ENCODE results near the gene EIF4G1.
A peak's percentile ranks its signal among the peaks of the same experiment; 100 is the strongest.

EIF4G1 gene

DNA sequence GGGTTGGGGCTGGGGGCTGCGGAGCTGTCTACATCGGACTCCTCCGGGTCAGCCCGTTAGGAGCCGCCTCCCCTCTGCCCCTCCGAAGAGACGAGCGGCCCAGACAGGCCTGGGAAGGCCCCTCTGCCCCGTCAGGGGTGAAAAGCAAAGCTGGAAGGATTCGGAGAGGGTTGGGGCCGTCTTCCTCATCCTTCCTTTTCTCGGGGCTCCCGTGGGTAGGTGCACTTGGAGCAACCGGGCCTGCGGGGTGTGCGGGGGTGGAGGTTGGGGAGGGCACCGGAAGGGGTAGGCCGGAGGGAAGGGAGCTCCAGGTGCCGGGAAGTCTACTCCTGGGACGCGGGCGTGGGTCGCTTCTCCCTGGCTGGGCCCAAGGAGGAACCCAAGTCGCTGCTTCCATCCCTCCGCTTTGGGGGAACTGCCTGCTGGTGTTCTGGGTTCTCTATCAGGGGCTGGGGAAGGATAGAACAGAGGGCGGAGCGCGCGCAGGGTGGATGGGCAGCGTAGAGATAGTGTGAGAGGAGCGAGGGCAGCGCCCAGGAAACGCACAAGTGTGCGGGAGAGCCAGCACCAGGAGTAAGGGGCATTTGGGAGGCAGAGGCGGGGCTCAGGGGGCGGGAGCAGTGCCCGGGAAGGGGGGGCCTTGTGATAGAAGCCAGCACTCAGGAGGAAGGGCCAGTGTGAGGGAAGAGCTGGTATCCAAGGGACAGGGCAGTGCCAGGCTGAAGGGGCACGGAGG, 47.7 kb downstream of the EIF4G1 start:
- peak in 48 of 51 donors; percentile 17 to 93 (median 78) for DNase-seq

DNA sequence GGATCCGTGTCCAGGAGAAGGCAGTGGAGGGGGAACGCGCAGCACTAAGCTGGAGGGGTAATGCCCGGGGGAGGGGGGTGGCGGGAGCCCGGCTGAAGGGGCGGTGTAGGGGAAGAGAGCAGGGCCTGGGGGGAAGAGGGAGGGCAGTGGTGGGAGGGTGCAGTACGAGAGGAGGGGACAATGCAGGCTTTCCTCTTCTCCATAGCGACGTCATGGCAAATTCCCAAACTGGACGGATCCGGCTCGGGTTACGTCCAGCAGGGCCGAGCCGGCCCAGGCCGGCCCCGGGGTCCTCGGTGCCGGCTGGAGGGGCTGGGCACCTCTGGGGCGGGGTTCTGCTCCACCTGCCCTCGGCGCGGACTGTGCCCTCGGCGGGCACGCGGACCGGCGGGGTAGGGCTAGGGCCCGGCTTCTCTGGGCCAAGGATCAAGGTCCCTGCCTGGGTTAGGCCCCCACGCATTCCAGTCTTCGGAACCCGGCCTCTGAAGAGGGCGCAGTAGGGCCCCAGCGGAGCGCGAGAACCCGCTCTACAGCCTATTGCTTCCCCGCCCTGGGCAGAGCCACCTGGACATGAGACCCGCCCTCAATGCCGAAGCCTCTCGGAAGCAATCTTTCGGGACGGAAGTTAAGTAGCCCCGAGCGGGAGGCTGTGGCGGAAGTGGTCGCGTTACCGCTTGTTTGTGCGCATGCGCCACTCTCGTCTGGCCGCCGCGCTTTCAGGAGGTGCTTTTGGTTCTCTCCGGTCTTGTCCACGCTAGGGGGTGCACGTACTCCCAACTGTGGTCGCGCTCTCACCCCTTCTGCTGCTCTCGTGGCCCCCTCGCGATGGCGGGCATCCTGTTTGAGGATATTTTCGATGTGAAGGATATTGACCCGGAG, 48.5 kb downstream of the EIF4G1 start:
- DNase-seq: peak; percentile 66 to 97 (median 89)

DNA sequence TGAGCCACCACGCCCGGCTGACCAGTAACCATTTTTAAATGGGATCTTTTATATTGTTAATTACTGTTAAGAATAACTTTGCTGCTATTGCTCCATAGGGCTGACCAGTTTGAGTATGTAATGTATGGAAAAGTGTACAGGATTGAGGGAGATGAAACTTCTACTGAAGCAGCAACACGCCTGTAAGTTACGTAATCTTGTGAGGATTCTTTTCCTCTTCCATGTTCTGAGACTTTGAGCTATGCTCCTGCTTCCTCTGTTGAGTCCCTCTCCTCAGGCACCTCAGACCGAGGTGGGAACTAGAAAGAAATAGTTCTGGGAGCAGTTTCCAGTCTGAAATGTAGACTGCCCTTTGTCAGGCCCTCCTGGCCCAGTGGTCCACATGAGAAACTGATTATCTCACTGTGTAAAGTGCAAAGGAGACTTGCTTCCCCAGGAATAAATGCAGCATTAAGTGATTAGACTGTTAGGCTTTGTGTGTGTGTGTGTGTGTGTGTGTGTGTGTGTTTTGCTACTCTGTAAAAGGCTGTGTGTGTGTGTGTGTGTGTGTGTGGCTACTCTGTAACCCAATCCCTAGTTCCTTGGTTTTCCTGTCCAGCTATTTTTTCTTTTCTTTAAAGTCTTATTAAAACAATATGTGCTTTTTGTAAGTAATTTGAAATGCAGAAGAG, 52.3 kb downstream of the EIF4G1 start:
- no peak for DNase-seq

DNA sequence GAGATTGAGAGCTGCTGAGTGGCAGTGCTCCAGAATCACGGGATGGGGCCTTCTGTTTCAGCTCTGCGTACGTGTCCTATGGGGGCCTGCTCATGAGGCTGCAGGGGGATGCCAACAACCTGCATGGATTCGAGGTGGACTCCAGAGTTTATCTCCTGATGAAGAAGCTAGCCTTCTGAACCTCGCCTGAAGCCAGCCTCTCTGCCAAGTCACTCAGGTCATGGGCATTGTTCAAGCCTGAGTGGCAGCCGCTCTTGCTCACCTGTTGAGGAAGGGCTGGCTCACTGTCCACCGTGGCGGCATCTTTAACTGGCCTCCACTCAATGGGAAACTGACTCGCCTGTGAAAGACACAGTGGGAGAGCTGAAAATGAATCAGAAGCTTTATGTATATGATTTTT, 53.7 kb downstream of the EIF4G1 start:
- peak in 1 of 51 donors; percentile 32 for DNase-seq

DNA sequence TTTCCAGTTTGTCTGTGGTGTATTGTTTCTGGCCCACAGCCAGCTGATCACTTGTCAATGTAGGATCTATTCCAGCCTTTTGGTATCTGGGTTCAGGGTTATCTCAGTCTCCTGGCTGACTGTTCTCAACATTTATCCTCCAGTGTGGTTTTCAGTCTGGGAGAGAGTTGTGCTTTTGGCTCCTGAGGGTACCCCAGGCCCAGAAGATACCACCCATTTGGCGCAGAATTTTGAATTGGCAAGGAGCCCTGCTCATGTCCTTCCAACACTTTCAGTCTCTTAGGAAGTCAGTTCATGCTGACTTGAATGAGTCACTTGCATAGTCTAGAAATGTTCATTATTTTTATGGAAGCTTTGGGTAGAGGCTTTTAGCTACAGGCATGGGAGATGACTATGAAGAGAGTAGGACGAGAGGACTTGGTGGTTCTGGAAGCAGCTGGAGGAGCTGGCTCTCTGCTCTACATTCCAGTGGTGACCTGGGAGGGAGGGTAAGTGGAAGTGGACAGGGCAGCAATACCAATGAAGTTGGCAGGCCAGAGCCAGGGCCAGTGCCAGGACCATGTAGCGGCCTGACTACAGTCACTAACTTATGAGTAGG, 54.3 kb downstream of the EIF4G1 start:
- peak in 30 of 51 donors; percentile 10 to 71 (median 46) for DNase-seq

DNA sequence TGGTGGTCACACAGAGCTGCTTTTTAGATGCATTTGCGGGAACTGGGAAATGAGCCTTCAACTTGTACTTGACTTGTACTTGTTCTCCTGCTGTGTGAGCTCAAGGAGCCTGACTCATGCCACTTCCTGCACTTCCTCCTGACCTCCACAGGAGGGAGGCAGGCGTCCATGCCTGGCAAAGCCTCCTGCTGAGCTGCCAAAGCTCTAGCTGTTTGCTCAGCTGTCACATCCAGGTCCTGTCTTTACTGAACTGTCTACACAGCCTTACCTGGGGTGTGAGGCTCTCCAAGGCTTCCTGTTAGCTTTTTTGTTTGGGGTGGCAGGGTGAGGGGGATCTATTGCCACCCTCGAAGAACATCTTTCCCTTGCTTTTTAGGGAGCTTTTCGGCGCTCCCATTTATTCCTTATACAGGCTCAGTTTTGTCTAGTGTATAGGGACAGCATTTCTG, 57.2 kb downstream of the EIF4G1 start:
- peak in 47 of 51 donors; percentile 7 to 83 (median 61) for DNase-seq

DNA sequence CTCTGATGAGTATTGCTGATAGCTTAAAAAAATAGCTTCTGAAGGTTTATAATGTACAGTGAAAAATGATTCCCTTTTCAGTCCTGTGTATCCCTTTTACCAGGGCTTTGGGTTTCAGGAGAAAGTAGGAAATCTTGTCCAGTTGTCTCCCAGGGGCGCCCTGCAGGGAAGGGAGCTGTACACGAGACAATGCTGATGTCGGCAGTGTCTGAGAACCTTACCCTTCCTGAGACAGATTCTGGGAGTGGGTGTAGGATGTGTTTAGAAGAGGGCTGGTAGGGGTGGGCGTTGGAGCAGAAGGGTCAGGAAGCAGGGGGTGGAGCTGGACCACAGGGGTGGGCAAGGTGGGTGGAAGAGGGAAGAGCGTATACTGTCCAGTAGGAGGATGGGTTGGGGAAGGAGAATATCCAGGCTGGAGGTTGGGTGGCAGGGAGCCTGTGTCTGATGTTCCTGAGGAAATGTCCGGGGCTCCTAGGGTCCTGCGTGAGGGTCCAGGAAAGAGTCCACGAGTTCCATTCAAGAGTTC, 58.0 kb downstream of the EIF4G1 start:
- no peak for DNase-seq

DNA sequence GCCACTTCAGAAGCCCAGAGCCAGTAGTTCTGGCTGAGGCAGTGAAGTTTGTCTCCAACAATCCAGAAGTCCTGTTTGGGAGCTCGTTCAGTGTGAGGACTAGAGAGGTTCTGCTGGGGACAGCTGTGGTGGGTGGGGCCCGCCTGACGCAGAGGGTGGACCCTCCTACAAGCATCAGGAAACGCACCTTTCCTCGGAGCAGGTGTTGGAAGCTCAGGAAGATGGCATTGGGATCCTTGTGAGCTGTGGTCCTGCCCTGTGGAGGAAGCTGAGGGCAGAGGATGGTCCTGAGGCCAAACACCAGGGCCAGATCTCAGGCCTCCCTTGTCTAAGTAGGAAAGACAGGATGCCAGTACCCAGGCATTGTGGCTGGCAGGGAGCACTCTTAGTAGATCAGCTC, 58.5 kb downstream of the EIF4G1 start:
- DNase-seq: no peak

DNA sequence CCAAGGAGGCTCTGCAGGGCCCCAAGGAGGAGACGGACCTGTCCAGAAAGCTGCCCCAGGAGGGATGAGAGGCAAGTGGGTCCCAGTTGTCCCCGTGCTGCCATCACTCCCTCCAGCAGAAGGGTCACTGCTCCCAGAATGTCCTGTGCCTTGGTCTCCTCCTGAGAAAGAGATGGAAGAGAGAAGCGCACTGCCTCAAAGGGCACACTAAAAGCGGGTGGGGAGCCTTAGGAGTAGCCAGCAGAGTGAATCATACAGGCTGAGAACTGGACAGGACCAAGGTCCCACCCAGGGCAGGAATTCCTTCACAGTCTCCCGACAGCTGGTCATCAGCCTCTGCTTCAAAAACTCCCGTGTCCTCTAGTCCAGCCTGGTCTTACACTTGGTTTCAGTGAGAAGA, 59.0 kb downstream of the EIF4G1 start:
- DNase-seq: no peak

DNA sequence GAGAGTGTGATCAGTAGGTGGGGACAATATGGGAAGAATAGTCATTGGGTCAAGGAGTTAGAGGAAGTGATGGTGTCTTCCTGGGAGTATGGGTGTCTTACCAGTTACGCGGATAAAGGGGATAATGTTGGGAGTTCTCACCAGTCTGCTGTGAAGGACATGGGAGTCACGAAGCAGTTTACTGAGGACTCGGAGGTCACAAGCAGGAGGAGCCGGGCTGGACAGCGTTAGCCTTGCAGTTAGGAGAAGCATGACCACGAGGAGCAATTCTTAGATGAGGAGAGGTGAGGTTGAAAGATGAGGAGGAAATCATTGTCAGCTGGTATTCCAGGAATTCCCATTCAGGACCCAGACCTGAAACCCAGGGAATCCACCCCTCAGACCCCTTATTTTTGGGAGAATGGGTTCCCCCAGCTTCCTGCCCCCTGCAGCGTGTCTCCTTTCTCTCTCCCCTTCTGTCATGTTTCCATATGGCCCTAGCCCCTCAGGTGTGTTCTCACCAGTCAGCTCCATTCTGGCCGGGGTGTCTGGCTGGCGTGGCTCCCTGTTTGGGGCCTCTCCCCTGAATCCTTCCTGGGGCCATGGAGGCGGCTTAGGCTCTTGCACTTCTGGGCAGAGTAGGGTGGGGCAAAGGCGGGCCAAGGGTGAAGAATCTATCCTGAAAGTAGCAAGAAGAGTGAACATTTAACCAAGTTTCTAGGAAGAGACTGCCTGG, 61.5 kb downstream of the EIF4G1 start:
- DNase-seq: no peak

DNA sequence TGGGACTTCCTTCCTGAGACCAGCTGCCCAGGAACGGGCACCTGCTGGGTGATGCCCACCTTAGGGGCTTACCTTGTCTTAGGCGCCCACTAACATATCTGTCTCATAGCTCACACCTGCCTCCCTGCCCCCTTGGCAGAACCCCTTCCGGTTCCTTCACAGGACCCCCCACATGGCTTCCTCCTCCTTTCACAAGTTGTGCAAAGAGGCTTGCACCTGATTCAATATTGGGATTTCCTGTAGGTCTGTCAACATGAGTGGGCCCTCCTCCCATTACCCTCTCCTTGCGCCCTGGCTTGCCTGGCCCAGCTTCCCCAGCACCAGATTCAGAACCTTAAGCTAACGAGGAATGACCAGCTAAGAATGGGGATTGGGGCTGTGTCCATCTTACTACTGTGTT, 63.0 kb downstream of the EIF4G1 start:
- DNase-seq: no peak

DNA sequence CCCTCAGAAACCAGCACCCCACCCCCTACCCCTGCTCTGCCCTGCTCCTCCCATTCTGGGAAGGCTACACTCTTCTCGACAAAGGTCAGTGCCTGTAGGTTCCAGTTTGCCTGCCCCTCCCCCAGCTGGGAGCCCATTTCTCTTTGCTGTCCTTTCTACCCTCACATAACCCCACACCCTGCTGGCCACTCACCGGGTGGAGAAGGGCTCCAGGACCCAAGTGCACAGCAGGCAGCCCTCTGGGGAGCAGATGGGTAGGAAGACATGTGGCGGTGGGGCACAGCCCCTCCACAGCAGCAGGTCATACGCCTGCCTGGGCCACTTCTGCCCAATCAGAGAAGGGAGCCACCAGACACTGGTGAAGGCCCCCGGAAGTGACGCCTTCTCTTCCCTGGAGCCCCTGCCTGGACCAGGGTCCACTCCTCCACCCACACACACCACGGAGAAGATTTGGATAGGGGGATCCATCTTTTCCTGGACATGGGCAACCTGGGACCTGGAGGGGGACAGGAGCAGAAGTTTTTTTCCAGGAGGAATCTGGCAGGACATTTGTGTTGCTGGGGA, 63.6 kb downstream of the EIF4G1 start, which contains the start of gene THPO:
Gene THPO, minus strand, starts transcription at position 326 of the 564 bp plus-strand sequence. CDS start 1,948 bp downstream, outside the sequence.
- peak in 1 of 51 donors; percentile 16 for DNase-seq

DNA sequence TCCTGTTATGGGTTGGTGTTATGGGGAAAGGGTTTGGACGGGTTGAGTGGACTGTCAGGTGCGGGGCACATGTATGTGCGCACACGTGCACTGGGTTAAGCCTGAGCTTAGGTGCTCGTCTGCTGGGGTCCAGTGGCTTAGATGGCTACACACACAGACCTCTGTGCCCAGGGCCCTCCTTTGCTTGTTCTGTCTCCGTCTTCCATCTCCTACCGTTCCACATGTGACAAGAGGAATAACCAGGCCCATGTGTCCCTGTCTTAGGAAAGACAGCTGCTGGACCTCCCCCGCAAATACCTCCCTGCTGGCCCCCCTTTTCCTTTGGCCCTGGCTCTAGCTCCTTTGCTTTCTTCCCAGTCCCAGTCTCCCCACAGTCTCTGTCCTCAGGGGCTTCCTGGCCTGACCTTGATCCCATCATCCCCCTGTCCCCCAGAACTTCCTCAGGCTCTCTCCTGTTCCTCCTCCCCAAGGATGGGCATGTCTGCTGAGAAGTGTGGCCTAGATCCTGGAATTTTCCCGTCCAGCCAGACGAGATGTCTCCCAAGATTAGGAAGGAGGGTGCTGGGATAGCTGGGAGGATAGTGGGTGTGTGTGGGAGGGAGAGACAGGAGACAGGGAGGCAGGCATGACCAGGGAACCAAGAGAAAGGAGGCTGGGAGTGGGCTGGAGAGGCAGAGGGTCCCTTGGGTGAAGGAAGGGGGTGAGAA, 64.4 kb downstream of the EIF4G1 start:
- no peak for DNase-seq

DNA sequence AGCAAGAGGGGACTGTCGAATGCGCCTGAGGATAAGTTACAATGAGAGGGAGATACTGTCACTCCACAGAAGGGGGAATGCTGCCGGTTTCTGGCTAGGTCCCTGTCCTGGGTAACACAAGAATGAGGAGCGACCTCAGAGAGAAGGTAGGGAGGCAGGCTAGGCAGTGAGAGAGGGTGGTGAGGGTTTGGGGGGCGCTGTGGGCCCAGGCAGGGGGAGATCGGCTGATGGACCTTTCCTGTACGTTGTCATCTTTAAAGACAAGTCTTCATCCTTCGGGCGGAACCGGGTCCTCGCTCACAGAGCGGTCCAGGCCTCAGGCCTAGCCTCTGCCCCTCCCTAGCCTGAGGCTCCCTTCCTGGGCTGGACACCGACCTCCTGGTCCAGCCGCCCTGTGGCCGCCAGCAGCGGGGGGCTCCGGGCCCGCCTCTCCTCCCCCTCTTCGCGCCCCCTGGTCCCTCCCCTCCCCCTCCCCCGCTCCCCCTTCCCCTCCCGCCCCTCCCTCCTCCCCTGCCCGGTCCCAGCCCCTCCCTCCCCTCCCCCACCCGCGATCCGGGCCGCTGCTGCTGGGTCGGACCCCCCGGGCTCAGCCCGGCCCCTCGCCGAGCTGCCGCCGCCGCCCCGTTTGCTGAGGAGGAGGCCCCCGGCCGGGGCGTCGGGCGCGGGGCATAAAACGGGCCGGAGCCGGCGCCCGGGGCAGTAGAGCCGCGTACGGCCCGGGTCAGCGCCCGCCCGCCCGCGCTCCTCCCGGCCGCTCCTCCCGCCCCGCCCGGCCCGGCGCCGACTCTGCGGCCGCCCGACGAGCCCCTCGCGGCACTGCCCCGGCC, 65.2 kb downstream of the EIF4G1 start, which contains the start of gene CHRD:
Gene CHRD, plus strand, starts transcription at position 697 of the 827 bp plus-strand sequence. CDS start 265 bp downstream, outside the sequence.
- no peak for DNase-seq

DNA sequence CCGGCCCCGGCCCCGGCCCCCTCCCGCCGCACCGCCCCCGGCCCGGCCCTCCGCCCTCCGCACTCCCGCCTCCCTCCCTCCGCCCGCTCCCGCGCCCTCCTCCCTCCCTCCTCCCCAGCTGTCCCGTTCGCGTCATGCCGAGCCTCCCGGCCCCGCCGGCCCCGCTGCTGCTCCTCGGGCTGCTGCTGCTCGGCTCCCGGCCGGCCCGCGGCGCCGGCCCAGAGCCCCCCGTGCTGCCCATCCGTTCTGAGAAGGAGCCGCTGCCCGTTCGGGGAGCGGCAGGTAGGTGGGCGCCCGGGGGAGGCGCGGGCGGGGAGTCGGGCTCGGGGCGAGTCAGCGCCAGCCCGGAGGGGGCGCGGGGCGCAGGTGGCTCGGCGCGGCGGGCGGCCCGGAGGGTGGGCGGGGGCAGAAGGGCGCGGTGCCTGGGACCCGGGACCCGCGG, 65.8 kb downstream of the EIF4G1 start:
- DNase-seq: peak in 30 of 51 donors; percentile 2 to 74 (median 26)

DNA sequence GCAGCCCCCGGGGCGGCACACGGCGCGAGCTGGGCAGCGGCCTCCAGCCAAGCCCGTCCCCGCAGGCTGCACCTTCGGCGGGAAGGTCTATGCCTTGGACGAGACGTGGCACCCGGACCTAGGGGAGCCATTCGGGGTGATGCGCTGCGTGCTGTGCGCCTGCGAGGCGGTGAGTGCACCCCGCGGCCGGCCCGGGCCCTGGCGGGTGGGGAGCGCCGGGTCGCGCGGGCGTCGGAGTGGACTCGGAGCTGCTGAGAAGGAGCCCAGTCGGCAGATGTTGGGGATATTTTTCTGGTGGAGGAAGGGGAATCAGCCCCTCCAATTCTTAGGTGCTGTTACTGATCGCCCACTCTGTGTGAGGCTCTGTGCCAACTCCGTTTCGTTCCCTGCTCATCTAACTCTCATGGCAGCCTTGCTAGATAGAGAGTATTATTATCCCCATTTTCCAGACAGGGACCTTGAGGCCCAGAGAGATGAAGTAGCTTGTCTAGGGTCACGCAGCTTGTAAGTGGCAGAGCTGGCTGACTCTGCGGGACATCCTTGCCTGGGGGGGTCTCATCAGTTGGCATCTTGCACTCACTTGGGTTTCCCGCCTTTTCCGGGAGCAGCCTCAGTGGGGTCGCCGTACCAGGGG, 66.3 kb downstream of the EIF4G1 start:
- DNase-seq: no peak
